GM12878 (cell line): ENCODE results near the gene LRP1B. TPM values are rescaled to one million over a fixed set of nuclear protein-coding genes. Genes with fewer than 3 reads are reported as not detected.

ENCODE experiments used
- ATAC-seq: fragments of 200-7000 bp; cut with Tn5 transposase; 3 replicates; pipeline ENCODE4 v1.9.1; 2020; ENCODE audit warnings: mild to moderate bottlenecking, moderate library complexity
- BruUV-seq: library from RNA; stranded (reverse); fragments of 400-500 nt; replicated peaks from 2 replicates; lab custom pipeline; 2021; lab: Mats Ljungman, UMichigan
- CTCF ChIA-PET: fragments of 300-600 bp; sonication (Branson Sonifier 250); formaldehyde crosslinking; extraction: SDS; loops from one replicate; lab custom pipeline; 2021; ENCODE audit warnings: inconsistent platforms; lab: Yijun Ruan, JAX
- POLR2A ChIA-PET: fragments of 350-600 bp; formaldehyde crosslinking; extraction: SDS; loops from one replicate; lab custom pipeline; 2021; ENCODE audit warnings: inconsistent platforms; lab: Charles Lee
- RAD21 ChIA-PET: fragments of 300-600 bp; sonication (Branson Sonifier 250); formaldehyde crosslinking; loops from one replicate; lab custom pipeline; 2023; ENCODE audit warnings: antibody characterized with exemption; ENCODE audit not compliant: unreplicated experiment; lab: Charles Lee
- SMC1A ChIA-PET: fragments of 300-600 bp; sonication (Branson Sonifier 250); formaldehyde crosslinking; loops from one replicate; lab custom pipeline; 2023; ENCODE audit not compliant: unreplicated experiment, uncharacterized antibody; lab: Charles Lee
- DNase-seq: peaks from one replicate; pipeline ENCODE4 v3.0.0-alpha.2; 2011; ENCODE audit warnings: low read depth, low spot score
- FAIRE-seq: peaks from 3 replicates; lab custom pipeline; 2011; peaks lifted over from hg19 to GRCh38; lab: Jason Lieb, UNC
- H2AFZ ChIP-seq: 2 replicates; pipeline ENCODE4 v1.6.0; 2011; ENCODE audit warnings: low read depth, low read length, control low read depth; ENCODE audit not compliant: control insufficient read depth
- H3K27ac ChIP-seq: 2 replicates; pipeline ENCODE4 v1.5.1; 2011; ENCODE audit warnings: control low read depth; ENCODE audit not compliant: control insufficient read depth, insufficient read depth
- H3K27me3 ChIP-seq, 2 experiments: replicated peaks in 1 of 2; 2 replicates each; pipeline versions ENCODE4 v1.6.0 to v1.6.1; 2011; ENCODE audit warnings: low read length in 1 of 2; ENCODE audit not compliant: control insufficient read depth in 2 of 2, insufficient read depth in 2 of 2
- H3K36me3 ChIP-seq, 2 experiments: 2 replicates each; pipeline ENCODE4 v1.5.1; 2011; ENCODE audit warnings: low read length in 1 of 2; ENCODE audit not compliant: control insufficient read depth in 2 of 2, insufficient read depth in 2 of 2
- H3K4me1 ChIP-seq: 2 replicates; pipeline ENCODE4 v1.6.1; 2011; ENCODE audit warnings: mild to moderate bottlenecking, low read length, moderate library complexity, mixed read lengths; ENCODE audit not compliant: control insufficient read depth, insufficient read depth
- H3K4me2 ChIP-seq: 2 replicates; pipeline ENCODE4 v1.6.0; 2011; ENCODE audit warnings: control low read depth; ENCODE audit not compliant: control insufficient read depth, insufficient read depth
- H3K4me3 ChIP-seq: fragments of 200-600 bp; sonication (generic); 2 replicates; pipeline ENCODE4 v1.5.1; 2016
- H3K79me2 ChIP-seq: 2 replicates; pipeline ENCODE4 v1.6.0; 2011; ENCODE audit warnings: low read length; ENCODE audit not compliant: control insufficient read depth, insufficient read depth
- H3K9ac ChIP-seq: 2 replicates; pipeline ENCODE4 v1.8.0; 2011; ENCODE audit warnings: low read length, control low read depth, mixed read lengths; ENCODE audit not compliant: control insufficient read depth, insufficient read depth
- H3K9me3 ChIP-seq: replicated peaks from 3 replicates; pipeline ENCODE4 v1.5.1; 2011; ENCODE audit warnings: mild to moderate bottlenecking, low read length; ENCODE audit not compliant: control insufficient read depth, insufficient read depth
- H4K20me1 ChIP-seq: 2 replicates; pipeline ENCODE4 v1.6.0; 2011; ENCODE audit not compliant: control insufficient read depth, insufficient read depth
- ATF3 ChIP-seq: IDR thresholded peaks from 2 replicates; pipeline ENCODE4 v1.6.1; 2011; ENCODE audit warnings: low read depth, mild to moderate bottlenecking, low read length, moderate library complexity, borderline replicate concordance; ENCODE audit errors: extremely low read depth
- HDGF ChIP-seq: fragments of 450-650 bp; IDR thresholded peaks from 2 replicates; pipeline ENCODE4 v1.6.1; 2016; ENCODE audit warnings: antibody characterized with exemption
- MEF2A ChIP-seq: IDR thresholded peaks from 2 replicates; pipeline ENCODE4 v1.6.1; 2011; ENCODE audit warnings: low read depth, mild to moderate bottlenecking, low read length, moderate library complexity; ENCODE audit not compliant: insufficient read depth
- RAD51 ChIP-seq: fragments of 450-650 bp; IDR thresholded peaks from 2 replicates; pipeline ENCODE4 v1.6.1; 2016; ENCODE audit warnings: moderate library complexity, mild to moderate bottlenecking, inconsistent platforms
- WGBS: methylation state at CpG from one replicate; pipeline ENCODE4 v1.1.6; 2016; ENCODE audit warnings: low lambda C conversion rate; ENCODE audit not compliant: insufficient replicate concordance, insufficient coverage; ENCODE audit errors: missing lambda C conversion rate; 5-methylcytosine and 5-hydroxymethylcytosine counted together
- in situ Hi-C: fragments of 300-500 bp; cut with MboI; formaldehyde crosslinking; loops from 9 replicates; pipeline ENCODE4 v1.14.3; 2018; ENCODE audit warnings: mixed read lengths
- intact Hi-C: fragments of 100-400 bp; cut with micrococcal nuclease; formaldehyde crosslinking; loops from one replicate; pipeline ENCODE4 v1.14.2; 2022; ENCODE audit not compliant: unreplicated experiment
- polyA plus RNA-seq, 11 experiments: library from polyadenylated mRNA; depleted of rRNA in 4 of 11; unstranded in 6 of 11; stranded (reverse) in 5 of 11; fragments of >200 nt; fragmentation: Nextera tagmentation in 4 of 11; fragmentation: Illumina TruSeq in 1 of 11; extraction: Ambion mirVana in 4 of 11; extraction: Trizol in 1 of 11; gene quantifications; 1 replicate in 1 of 11; 2 replicates in 10 of 11; pipeline versions ENCODE4 v1.2.1 to v1.2.3, GENCODE V29; 2011 to 2016; ENCODE audit warnings: inconsistent platforms in 2 of 11, missing spikeins in 2 of 11, low read depth in 1 of 11
- total RNA-seq, 4 experiments: library from RNA; depleted of rRNA in 3 of 4; stranded (reverse); fragments of >200 nt in 3 of 4; fragmentation: Illumina TruSeq in 1 of 4; extraction: Trizol in 1 of 4; gene quantifications; 2 replicates each; pipeline versions ENCODE4 v1.2.1 to v1.2.3, GENCODE V29; 2013 to 2021
- TF ChIP-seq, protein P1 (sequence below): IDR thresholded peaks from 2 replicates; pipeline ENCODE4 v1.6.1; 2012; ENCODE audit warnings: improper control_type of control experiment, low read depth, low read length; ENCODE audit not compliant: insufficient replicate concordance
- TF ChIP-seq, protein P2 (sequence below): IDR thresholded peaks from 2 replicates; pipeline ENCODE4 v1.6.1; 2011; ENCODE audit warnings: borderline replicate concordance, low read depth, mild to moderate bottlenecking, moderate library complexity, mixed read lengths, low read length; ENCODE audit not compliant: insufficient read depth; ENCODE audit errors: extremely low read length

LRP1B gene
- total and polyA plus RNA-seq, 10 of the 15 experiments (the other 5 are each of a cell fraction or from before 2014, with no cell fraction given): under 0.01 to 0.06 (median 0.03) TPM; not detected in 5

DNA sequence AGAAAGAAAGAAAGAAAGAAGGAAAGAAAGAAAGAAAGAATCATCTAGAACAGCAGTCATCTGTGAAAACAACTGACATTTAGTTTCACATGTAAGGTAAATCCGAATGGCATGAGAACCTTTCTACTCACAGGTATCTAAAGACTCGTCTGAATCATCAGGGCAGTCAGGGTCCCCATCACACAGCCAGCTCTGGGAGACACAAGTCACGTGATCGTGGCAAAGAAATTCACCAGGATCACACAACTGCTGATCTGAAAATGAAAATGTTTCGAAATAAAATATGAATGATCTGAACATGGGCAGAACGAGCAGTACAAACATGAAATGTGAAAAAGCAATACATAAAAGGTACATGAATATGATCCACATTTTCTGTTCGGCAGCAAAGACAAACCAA is 320.7 kb downstream of the LRP1B start:
- ChIA-PET CTCF (no interaction called here), SMC1A (no interaction called here), RAD21 (no interaction called here), POLR2A (no interaction called here)
- H3K36me3 ChIP-seq: no peaks in the 10 kb centered on the region
- no peak for ATAC-seq
- no peak overlapping the region for H3K4me3 ChIP-seq
- intact Hi-C loops: no loop called here
- H3K27ac ChIP-seq: no peak overlapping the region
- no TSS peak for BruUV-seq
- no peaks in the 10 kb centered on the region for H3K4me1 ChIP-seq
- no peaks in the 10 kb centered on the region for H3K79me2 ChIP-seq
- in situ Hi-C loops: no loop called here
- H3K9ac ChIP-seq: no peak overlapping the region
- TF ChIP-seq HDGF (no peak), RAD51 (peak; percentile 60; the same call in 1 of the 2 replicates), ATF3 (no peak), MEF2A (no peak)
- TF ChIP-seq, protein P1, sequence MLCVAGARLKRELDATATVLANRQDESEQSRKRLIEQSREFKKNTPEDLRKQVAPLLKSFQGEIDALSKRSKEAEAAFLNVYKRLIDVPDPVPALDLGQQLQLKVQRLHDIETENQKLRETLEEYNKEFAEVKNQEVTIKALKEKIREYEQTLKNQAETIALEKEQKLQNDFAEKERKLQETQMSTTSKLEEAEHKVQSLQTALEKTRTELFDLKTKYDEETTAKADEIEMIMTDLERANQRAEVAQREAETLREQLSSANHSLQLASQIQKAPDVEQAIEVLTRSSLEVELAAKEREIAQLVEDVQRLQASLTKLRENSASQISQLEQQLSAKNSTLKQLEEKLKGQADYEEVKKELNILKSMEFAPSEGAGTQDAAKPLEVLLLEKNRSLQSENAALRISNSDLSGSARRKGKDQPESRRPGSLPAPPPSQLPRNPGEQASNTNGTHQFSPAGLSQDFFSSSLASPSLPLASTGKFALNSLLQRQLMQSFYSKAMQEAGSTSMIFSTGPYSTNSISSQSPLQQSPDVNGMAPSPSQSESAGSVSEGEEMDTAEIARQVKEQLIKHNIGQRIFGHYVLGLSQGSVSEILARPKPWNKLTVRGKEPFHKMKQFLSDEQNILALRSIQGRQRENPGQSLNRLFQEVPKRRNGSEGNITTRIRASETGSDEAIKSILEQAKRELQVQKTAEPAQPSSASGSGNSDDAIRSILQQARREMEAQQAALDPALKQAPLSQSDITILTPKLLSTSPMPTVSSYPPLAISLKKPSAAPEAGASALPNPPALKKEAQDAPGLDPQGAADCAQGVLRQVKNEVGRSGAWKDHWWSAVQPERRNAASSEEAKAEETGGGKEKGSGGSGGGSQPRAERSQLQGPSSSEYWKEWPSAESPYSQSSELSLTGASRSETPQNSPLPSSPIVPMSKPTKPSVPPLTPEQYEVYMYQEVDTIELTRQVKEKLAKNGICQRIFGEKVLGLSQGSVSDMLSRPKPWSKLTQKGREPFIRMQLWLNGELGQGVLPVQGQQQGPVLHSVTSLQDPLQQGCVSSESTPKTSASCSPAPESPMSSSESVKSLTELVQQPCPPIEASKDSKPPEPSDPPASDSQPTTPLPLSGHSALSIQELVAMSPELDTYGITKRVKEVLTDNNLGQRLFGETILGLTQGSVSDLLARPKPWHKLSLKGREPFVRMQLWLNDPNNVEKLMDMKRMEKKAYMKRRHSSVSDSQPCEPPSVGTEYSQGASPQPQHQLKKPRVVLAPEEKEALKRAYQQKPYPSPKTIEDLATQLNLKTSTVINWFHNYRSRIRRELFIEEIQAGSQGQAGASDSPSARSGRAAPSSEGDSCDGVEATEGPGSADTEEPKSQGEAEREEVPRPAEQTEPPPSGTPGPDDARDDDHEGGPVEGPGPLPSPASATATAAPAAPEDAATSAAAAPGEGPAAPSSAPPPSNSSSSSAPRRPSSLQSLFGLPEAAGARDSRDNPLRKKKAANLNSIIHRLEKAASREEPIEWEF: no peak
- TF ChIP-seq, protein P2, sequence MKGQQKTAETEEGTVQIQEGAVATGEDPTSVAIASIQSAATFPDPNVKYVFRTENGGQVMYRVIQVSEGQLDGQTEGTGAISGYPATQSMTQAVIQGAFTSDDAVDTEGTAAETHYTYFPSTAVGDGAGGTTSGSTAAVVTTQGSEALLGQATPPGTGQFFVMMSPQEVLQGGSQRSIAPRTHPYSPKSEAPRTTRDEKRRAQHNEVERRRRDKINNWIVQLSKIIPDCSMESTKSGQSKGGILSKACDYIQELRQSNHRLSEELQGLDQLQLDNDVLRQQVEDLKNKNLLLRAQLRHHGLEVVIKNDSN: peak; percentile 18
- no peaks in the 10 kb centered on the region for H3K27me3 ChIP-seq
- H2AFZ ChIP-seq: no peak overlapping the region
- no peak overlapping the region for H3K4me2 ChIP-seq
- 20% methylated on average over 7 of the region's 7 CpGs for WGBS
- DNase-seq: no peak
- FAIRE-seq: no peak
- no peaks in the 10 kb centered on the region for H4K20me1 ChIP-seq
- H3K9me3 ChIP-seq: no peaks in the 10 kb centered on the region; the same call in 2 of the 3 replicates
